Kidney (tissue), 14 donors: ENCODE results near the gene SCRN2. TPM values are rescaled to one million over a fixed set of nuclear protein-coding genes. Genes with fewer than 3 reads are reported as not detected.

Source experiments
- DNase-seq, 5 donors: peaks; one replicate each; pipeline ENCODE4 v3.0.0-alpha.2; 2013 to 2020
- FAIRE-seq: peaks from 2 replicates; lab custom pipeline; 2012; peaks lifted over from hg19 to GRCh38; lab: Jason Lieb, UNC
- H3K27ac ChIP-seq, 2 donors: one replicate each; pipeline ENCODE4 v1.7.0; 2013; ENCODE audit warnings: low read depth in 2 of 2, low read length in 2 of 2, inconsistent platforms in 1 of 2
- H3K27me3 ChIP-seq: one replicate; pipeline ENCODE4 v1.7.1; 2013; ENCODE audit warnings: low read length, inconsistent platforms; ENCODE audit not compliant: control insufficient read depth, insufficient read depth
- H3K36me3 ChIP-seq, 3 donors: one replicate each; pipeline versions ENCODE4 v1.7.0 to v1.7.1; 2013; ENCODE audit warnings: low read length in 3 of 3, control low read depth in 1 of 3, inconsistent platforms in 1 of 3; ENCODE audit not compliant: insufficient read depth in 3 of 3, control insufficient read depth in 2 of 3
- H3K4me1 ChIP-seq, 3 donors: one replicate each; pipeline versions ENCODE4 v1.7.0 to v1.7.1; 2013; ENCODE audit warnings: low read length in 3 of 3, inconsistent platforms in 1 of 3, low read depth in 1 of 3; ENCODE audit not compliant: control insufficient read depth in 2 of 3, insufficient read depth in 2 of 3
- H3K4me3 ChIP-seq, 3 donors: one replicate each; pipeline versions ENCODE4 v1.7.0 to v1.8.1; 2013; ENCODE audit warnings: low read length in 3 of 3, control low read depth in 1 of 3, inconsistent platforms in 1 of 3
- H3K9ac ChIP-seq, 3 donors: one replicate each; pipeline versions ENCODE4 v1.7.0 to v1.7.1; 2013; ENCODE audit warnings: low read length in 3 of 3, control low read depth in 1 of 3, inconsistent platforms in 1 of 3
- H3K9me3 ChIP-seq, 3 donors: one replicate each; pipeline versions ENCODE4 v1.7.0 to v1.7.1; 2013; ENCODE audit warnings: low read length in 3 of 3, control low read depth in 1 of 3, inconsistent platforms in 1 of 3; ENCODE audit not compliant: control insufficient read depth in 2 of 3, insufficient read depth in 1 of 3
- intact Hi-C: fragments of 100-400 bp; cut with DNase I; formaldehyde crosslinking; loops from one replicate; pipeline ENCODE4 v1.11.1; 2022
- polyA plus RNA-seq: library from polyadenylated mRNA; stranded (reverse); fragments of 350-450 nt; fragmentation: Illumina TruSeq; extraction: RNeasy Lipid Tissue Mini Kit (QIAGEN cat#74804); gene quantifications from one replicate; pipeline ENCODE4 v1.2.3, GENCODE V29; 2014; ENCODE audit warnings: low read depth, low replicate concordance; ENCODE audit not compliant: insufficient read depth
- total RNA-seq: library from RNA; stranded (reverse); fragmentation: NEBNext Ultra II Directional; extraction: Animal tissue kit (Norgen Biotek cat#: 25700); gene quantifications from one replicate; pipeline ENCODE4 v1.2.1, GENCODE V29; 2021
- TF ChIP-seq, protein P1 (sequence below): IDR thresholded peaks from 3 replicates; pipeline ENCODE4 v1.5.1; 2012; ENCODE audit warnings: mild to moderate bottlenecking, moderate library complexity, borderline replicate concordance; ENCODE audit not compliant: insufficient read depth; ENCODE audit errors: extremely low read depth
- donor health status: control.
- donor health status: control.
- donor health status: control.
- donor health status: control.
- donor health status: control.
- donor health status: DM: yes; HTN: yes; CAD: no.
- donor health status: Normal renal cell carcinoma (clear cell type).

Gene SCRN2
- total and polyA plus RNA-seq, 2 donors from 2014 or later, result 40.3 to 172 TPM

DNA sequence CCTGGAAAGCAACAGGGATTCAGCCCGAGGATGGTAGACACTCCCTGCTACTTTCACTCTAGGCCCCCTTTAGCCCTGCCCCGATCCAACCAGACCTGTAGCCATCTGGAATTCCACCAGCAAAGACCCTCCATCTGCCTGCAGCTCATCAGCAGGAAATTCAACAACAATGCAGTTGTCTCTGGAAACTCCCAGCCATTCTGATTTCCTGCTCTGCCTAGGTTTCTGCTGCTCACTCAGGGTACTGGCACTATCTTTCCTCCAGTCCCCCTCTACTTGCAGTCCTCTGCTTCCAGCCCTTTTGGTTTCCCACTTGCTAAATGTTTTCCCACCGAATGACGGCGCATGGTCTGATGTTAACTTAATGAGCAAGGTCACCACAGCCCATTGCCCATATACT, 12.5 kb upstream of the SCRN2 start:
- Histone ChIP-seq H3K9ac (no peak overlapping the region), H3K4me3 (no peak overlapping the region), H3K36me3 (no peaks in the 10 kb centered on the region), H3K27me3 (peaks cover 38% of the 10 kb centered on the region), H3K27ac (no peak overlapping the region), H3K4me1 (peaks cover 0 to 10% (median 3%) of the 10 kb centered on the region in 3 donors), H3K9me3 (no peaks in the 10 kb centered on the region)
- FAIRE-seq (no peak), DNase-seq (no peak)
- TF ChIP-seq, protein P1, sequence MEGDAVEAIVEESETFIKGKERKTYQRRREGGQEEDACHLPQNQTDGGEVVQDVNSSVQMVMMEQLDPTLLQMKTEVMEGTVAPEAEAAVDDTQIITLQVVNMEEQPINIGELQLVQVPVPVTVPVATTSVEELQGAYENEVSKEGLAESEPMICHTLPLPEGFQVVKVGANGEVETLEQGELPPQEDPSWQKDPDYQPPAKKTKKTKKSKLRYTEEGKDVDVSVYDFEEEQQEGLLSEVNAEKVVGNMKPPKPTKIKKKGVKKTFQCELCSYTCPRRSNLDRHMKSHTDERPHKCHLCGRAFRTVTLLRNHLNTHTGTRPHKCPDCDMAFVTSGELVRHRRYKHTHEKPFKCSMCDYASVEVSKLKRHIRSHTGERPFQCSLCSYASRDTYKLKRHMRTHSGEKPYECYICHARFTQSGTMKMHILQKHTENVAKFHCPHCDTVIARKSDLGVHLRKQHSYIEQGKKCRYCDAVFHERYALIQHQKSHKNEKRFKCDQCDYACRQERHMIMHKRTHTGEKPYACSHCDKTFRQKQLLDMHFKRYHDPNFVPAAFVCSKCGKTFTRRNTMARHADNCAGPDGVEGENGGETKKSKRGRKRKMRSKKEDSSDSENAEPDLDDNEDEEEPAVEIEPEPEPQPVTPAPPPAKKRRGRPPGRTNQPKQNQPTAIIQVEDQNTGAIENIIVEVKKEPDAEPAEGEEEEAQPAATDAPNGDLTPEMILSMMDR, result no peak
- intact Hi-C loops, result no loop called here

DNA sequence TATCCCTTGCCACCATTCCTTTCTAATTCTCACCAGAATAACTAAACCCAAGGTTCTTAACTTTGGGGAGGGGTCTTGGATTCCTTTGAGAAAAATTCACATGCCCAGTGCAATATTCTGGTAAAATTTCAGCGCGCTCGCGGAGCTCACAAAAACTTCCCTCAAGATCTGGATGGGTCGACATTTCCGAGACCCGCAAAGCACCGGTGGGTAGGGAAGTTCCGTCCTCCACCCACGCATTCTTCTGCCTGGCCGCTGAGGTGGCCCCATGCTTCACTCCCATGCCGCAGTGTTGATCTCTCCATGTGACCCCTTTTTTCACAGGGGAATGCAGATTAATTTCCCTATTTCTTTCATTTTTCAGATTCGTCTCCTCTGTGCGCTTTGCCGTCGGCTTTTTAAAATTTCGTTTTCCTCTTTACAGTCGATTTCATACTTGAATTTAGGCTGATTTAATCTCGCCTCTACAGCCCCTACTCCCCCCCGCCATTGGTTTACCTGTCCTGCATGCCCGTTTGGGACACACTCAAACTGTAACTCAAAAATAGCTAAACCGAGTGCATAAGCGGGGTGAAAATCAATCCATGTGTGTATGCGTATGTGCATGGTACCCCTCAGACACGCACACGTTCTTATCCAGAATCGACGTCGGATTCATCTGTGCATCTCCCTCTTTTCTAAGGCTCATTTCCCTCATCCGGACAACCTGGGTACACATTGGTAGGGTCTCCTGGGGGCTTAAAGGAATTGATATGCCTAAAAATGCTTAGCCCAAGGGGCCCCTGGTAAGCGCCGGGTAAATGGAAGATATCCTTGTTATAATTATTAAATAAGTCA, 11.3 kb upstream of the SCRN2 start:
- peak in 1 of 5 donors; percentile 41 for DNase-seq
- H3K36me3 ChIP-seq, result no peaks in the 10 kb centered on the region
- H3K9me3 ChIP-seq, result no peaks in the 10 kb centered on the region
- FAIRE-seq, result no peak
- no peak overlapping the region for H3K4me3 ChIP-seq
- H3K27me3 ChIP-seq, result peaks cover 43% of the 10 kb centered on the region
- intact Hi-C loops, result no loop called here
- TF ChIP-seq, protein P1, result no peak
- no peak overlapping the region for H3K27ac ChIP-seq
- peaks cover 0 to 10% (median 3%) of the 10 kb centered on the region in 3 donors for H3K4me1 ChIP-seq
- H3K9ac ChIP-seq, result no peak overlapping the region

DNA sequence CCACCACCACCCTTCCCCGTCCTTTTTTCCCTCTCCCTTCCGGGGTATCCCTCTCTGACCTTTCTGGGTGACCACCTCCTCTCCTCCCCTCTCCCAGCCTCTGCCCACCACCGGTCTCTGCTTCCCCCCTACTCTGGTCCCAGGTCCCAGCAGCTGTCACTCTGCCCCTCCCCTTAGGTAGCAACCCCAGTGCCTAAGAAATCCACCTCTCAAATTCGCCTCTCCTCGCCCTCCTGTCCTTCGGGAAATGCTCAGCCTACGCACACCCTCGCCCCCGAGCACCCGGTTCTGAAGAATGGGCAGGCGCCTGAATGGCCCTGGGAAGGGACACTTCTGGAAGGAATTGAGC, 10.7 kb upstream of the SCRN2 start:
- H3K4me3 ChIP-seq, result no peak overlapping the region
- H3K27ac ChIP-seq, result no peak overlapping the region
- no peaks in the 10 kb centered on the region for H3K9me3 ChIP-seq
- H3K36me3 ChIP-seq, result no peaks in the 10 kb centered on the region
- peaks cover 44% of the 10 kb centered on the region for H3K27me3 ChIP-seq
- FAIRE-seq, result no peak
- DNase-seq, result peak in 1 of 5 donors; percentile 62
- intact Hi-C loops, result no loop called here
- H3K4me1 ChIP-seq, result peaks cover 0 to 10% (median 3%) of the 10 kb centered on the region in 3 donors
- no peak overlapping the region for H3K9ac ChIP-seq
- TF ChIP-seq, protein P1, result no peak
